SU-DHL-6 (cell line): ENCODE results near the gene DPH1.

Source experiments
- EZH2phosphoT487 ChIP-seq: fragments of 200-600 bp; sonication (generic), shearing (Covaris generic); conservative IDR thresholded peaks from 2 replicates; pipeline ENCODE4 v1.6.1; 2018; ENCODE audit warnings: mild to moderate bottlenecking, antibody characterized with exemption, low read length, moderate library complexity, mixed read lengths
- TF ChIP-seq, protein P1 (sequence below): fragments of 200-600 bp; sonication (generic); IDR thresholded peaks from one replicate; pipeline ENCODE4 v1.5.1; 2017; ENCODE audit warnings: antibody characterized with exemption, mild to moderate bottlenecking, low read length, moderate library complexity; ENCODE audit not compliant: insufficient read depth, poor library complexity, severe bottlenecking

DNA sequence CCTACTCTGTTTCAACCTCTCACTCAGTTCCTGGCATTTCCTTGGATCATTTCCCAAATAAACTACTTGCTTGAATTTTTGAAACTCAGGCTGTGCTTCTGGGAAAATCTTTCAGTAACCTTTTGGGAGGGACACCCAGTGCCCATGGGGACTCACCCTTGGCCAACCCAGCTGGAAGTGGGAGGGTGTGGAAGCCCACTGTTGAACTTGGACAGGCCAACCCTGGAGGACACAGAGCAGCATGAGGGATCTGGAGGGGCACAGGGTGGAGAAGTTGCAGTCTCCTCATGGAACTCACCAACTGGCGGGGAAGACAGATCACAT, 16.0 kb upstream of the DPH1 start:
- TF ChIP-seq, protein P1, sequence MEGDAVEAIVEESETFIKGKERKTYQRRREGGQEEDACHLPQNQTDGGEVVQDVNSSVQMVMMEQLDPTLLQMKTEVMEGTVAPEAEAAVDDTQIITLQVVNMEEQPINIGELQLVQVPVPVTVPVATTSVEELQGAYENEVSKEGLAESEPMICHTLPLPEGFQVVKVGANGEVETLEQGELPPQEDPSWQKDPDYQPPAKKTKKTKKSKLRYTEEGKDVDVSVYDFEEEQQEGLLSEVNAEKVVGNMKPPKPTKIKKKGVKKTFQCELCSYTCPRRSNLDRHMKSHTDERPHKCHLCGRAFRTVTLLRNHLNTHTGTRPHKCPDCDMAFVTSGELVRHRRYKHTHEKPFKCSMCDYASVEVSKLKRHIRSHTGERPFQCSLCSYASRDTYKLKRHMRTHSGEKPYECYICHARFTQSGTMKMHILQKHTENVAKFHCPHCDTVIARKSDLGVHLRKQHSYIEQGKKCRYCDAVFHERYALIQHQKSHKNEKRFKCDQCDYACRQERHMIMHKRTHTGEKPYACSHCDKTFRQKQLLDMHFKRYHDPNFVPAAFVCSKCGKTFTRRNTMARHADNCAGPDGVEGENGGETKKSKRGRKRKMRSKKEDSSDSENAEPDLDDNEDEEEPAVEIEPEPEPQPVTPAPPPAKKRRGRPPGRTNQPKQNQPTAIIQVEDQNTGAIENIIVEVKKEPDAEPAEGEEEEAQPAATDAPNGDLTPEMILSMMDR = no peak
- TF ChIP-seq EZH2phosphoT487 = no peak
